Testis (tissue), 2 donors: ENCODE results near the gene SMARCD2.
"Not testable (repeated sequence)": the region's sequence is repeated elsewhere in the genome, so short reads cannot be mapped to it uniquely, and the experiment has no call there.

ENCODE experiments used
- CTCF ChIP-seq, 3 experiments: fragments of 450-650 bp in 2 of 3; fragments of 200-600 bp in 1 of 3; sonication (generic) in 1 of 3; IDR thresholded peaks; one replicate each; pipeline ENCODE4 v1.5.1; 2016 to 2019; ENCODE audit warnings: antibody characterized with exemption in 3 of 3, mild to moderate bottlenecking in 2 of 3, moderate library complexity in 1 of 3
- POLR2A ChIP-seq: fragments of 450-650 bp; IDR thresholded peaks from one replicate; pipeline ENCODE4 v1.6.1; 2017; ENCODE audit warnings: antibody characterized with exemption, mild to moderate bottlenecking, moderate library complexity

- not testable (repeated sequence) for TF ChIP-seq CTCF (IDR thresholded peaks at IDR 0.05); POLR2A
Measured at GRCh38 chr17:63870292-63870665, 27.8 kb upstream of the SMARCD2 start.
